ENCODE data around the gene BUD13. TPM values are rescaled to one million over a fixed set of nuclear protein-coding genes. Genes with fewer than 3 reads are reported as not detected.

The BUD13 gene
- total RNA-seq, 1 experiment from 2014 or later: 22.9 TPM

DNA sequence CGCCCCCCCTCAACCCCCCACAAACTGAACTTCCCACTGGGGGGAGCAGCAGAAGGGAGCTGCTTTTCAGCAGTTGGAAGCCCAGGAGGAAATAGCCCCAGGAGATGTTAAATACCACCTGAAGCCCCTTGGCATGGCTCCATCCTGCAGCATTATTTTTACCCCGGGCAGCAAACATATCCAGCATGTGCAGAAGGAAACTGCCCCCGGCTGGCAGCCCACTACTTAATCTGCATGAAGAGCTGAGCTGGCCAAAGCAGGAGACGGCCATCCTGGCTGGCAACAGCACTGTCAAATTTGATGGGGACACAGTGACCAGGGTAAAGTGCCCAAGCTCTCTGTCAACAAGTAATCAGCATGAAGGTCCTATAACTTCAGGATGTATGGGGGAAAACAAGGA lies 32.0 kb downstream of the BUD13 start:
- Histone ChIP-seq H3K4me2 (ENCODE audit: low read length) (no peak overlapping the region), H4K20me1 (ENCODE audit: insufficient read depth) (no peaks in the 10 kb centered on the region), H3K36me3 (ENCODE audit: control insufficient read depth in 1 of 2, insufficient read depth in 2 of 2, low read length in 2 of 2) (peaks cover 0 to 6% of the 10 kb centered on the region in 2 experiments; a peak in 1 of 4 replicates), H3K4me1 (ENCODE audit: control insufficient read depth in 1 of 2, insufficient read depth in 2 of 2, low read length in 2 of 2) (no peaks in the 10 kb centered on the region), H2AFZ (ENCODE audit: low read depth, low read length, poor library complexity, severe bottlenecking) (no peak overlapping the region), H3K79me2 (ENCODE audit: insufficient read depth, low read length) (no peaks in the 10 kb centered on the region), H3K9me2 (ENCODE audit: insufficient read depth) (no peaks in the 10 kb centered on the region), H3K27me3 (ENCODE audit: insufficient read depth, low read length) (no peaks in the 10 kb centered on the region), H3K27ac (ENCODE audit: low read depth, low read length) (no peak overlapping the region), H3K9ac (ENCODE audit: low read length) (no peak overlapping the region), H3K9me3 (ENCODE audit: control insufficient read depth in 1 of 2, insufficient read depth in 1 of 2, low read depth in 1 of 2, low read length in 2 of 2) (no peaks in the 10 kb centered on the region), H3K4me3 (replicated peaks in 1 of 2; ENCODE audit: low read depth in 1 of 2, low read length in 2 of 2) (no peak overlapping the region)
- no peak for DNase-seq (ENCODE audit: low read depth, low spot score)
- intact Hi-C loops (cut with micrococcal nuclease): no loop called here
- no TSS peak for BruUV-seq (replicated peaks)
- ATAC-seq: no peak
- ChIA-PET POLR2A (no interaction called here), RAD21 (ENCODE audit: low non-redundant PET in 1 of 2, low total read pairs in 2 of 2, uncharacterized antibody in 2 of 2, unreplicated experiment in 2 of 2) (no interaction called here), CTCF (no interaction called here)
- no peak for TF ChIP-seq FOSL1 (IDR thresholded peaks at IDR 0.05; ENCODE audit: low read depth)
- TF ChIP-seq CEBPB (IDR thresholded peaks at IDR 0.05; ENCODE audit: low read depth): no peak
- TF ChIP-seq POLR2AphosphoS5 (IDR thresholded peaks at IDR 0.05; ENCODE audit: low read depth, low read length): no peak
- no peak for TF ChIP-seq EGR1 (IDR thresholded peaks at IDR 0.05; ENCODE audit: low read depth)
- no peak for TF ChIP-seq TCF7L2 (IDR thresholded peaks at IDR 0.05; ENCODE audit: borderline replicate concordance, extremely low read depth, insufficient read depth, insufficient read length)
- no peak for TF ChIP-seq YY1 (IDR thresholded peaks at IDR 0.05; ENCODE audit: extremely low read depth, insufficient replicate concordance, low read depth, low read length)
- TF ChIP-seq CTCF (IDR thresholded peaks at IDR 0.05 in 2 of 3, conservative IDR thresholded peaks at IDR 0.05 in 1 of 3; ENCODE audit: borderline replicate concordance in 1 of 3, insufficient read depth in 1 of 3, low read depth in 2 of 3, low read length in 2 of 3): no peak
- TF ChIP-seq RAD21 (IDR thresholded peaks at IDR 0.05; ENCODE audit: low read depth): no peak
- no peak for TF ChIP-seq JUND (IDR thresholded peaks at IDR 0.05)
- no peak for TF ChIP-seq CBX3 (IDR thresholded peaks at IDR 0.05; ENCODE audit: low read depth)
- TF ChIP-seq, protein P1, sequence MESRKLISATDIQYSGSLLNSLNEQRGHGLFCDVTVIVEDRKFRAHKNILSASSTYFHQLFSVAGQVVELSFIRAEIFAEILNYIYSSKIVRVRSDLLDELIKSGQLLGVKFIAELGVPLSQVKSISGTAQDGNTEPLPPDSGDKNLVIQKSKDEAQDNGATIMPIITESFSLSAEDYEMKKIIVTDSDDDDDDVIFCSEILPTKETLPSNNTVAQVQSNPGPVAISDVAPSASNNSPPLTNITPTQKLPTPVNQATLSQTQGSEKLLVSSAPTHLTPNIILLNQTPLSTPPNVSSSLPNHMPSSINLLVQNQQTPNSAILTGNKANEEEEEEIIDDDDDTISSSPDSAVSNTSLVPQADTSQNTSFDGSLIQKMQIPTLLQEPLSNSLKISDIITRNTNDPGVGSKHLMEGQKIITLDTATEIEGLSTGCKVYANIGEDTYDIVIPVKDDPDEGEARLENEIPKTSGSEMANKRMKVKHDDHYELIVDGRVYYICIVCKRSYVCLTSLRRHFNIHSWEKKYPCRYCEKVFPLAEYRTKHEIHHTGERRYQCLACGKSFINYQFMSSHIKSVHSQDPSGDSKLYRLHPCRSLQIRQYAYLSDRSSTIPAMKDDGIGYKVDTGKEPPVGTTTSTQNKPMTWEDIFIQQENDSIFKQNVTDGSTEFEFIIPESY (IDR thresholded peaks at IDR 0.05; ENCODE audit: extremely low read depth, insufficient replicate concordance, low read length): no peak
- no peak for TF ChIP-seq POLR2A (IDR thresholded peaks at IDR 0.05; ENCODE audit: borderline replicate concordance, extremely low read depth, insufficient read depth, insufficient read length)
- no peak for TF ChIP-seq EZH2 (IDR thresholded peaks at IDR 0.05)
- TF ChIP-seq EZH2phosphoT487 (IDR thresholded peaks at IDR 0.05; ENCODE audit: borderline replicate concordance): no peak
- no peak for TF ChIP-seq SIN3A (IDR thresholded peaks at IDR 0.05; ENCODE audit: low read depth)
- no peak for TF ChIP-seq ZFX (IDR thresholded peaks at IDR 0.05)
- no peak for TF ChIP-seq ATF3 (IDR thresholded peaks at IDR 0.05)
- no peak for TF ChIP-seq ZNF274 (IDR thresholded peaks at IDR 0.05; ENCODE audit: low read depth, low read length)
- no peak for TF ChIP-seq SRF (IDR thresholded peaks at IDR 0.05; ENCODE audit: low read depth)

Data from HCT116 (cell line).